CD4-positive, alpha-beta T cell treated with Interleukin-1 beta for 1 hour (primary cell): ENCODE measurements around the gene SNX25.
"Not testable (repeated sequence)": the region's sequence is repeated elsewhere in the genome, so short reads cannot be mapped to it uniquely, and the experiment has no call there.

ENCODE experiments used
- DNase-seq, 2 donors: peaks; one replicate each; pipeline ENCODE4 v3.0.0-alpha.2; 2020 to 2022

The SNX25 gene

DNA sequence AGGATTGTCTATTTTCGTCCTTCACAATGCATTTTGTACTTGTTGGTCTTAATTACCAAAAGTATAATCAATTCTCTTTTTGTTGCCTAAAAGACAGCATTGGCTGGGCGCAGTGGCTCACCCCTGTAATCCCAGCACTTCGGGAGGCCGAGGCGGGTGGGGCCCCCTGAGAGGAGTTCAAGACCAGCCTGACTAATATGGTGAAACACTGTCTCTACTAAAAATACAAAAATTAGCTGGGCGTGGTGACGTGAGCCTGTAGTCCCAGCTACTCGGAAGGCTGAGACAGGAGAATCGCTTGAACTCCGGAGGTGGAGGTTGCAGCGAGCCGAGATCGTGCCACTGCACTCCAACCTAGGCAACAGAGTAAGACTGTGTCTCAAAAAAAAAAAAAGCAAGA, 4.3 kb upstream of the SNX25 start:
- DNase-seq: not testable (repeated sequence)

DNA sequence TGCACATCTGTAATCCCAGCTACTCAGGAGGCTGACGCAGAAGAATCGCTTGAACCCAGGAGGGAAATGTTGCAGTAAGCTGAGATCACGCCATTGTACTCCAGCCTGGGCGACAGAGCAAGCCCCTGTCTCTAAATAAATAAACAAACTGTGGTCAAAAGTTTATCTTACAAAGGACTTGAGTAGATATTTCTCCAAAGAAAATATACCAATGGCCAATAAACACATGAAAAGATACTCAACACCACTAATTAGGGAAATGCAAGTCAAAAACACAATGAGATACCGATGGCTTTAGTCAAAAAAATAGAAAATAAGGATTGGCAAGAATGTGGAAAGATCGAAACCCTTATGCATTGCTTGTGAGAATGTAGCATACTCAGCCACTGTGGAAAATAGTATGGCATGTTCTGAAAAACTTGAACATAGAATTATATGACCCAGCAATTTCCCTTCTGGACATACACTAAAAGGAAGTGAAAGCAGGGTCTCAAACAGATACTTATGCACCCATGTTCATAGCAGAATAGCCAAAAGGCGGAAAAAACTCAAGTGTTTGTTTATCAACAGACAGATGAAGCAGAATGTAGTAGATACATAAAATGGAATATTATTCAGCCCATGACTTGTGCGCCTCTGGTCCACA, 3.6 kb upstream of the SNX25 start:
- no peak for DNase-seq

DNA sequence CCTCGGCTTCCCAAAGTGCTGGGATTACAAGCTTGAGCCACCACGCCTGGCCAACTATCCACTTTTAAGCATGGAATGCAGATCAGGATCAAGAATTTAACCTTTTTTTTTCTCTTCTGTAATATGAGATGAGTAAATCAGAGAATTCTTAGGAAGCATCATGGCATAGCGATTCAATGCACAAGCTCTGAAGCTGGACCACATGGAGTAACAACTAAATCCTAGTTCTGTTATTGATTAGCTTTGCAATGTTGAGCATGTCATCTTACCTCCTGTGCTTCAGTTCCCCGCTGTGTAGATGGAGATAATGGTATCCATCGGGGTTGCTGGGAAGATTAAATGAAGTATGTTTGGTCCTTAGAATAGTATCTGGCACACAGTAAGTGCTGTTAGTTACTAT, 1.9 kb upstream of the SNX25 start:
- no peak for DNase-seq

DNA sequence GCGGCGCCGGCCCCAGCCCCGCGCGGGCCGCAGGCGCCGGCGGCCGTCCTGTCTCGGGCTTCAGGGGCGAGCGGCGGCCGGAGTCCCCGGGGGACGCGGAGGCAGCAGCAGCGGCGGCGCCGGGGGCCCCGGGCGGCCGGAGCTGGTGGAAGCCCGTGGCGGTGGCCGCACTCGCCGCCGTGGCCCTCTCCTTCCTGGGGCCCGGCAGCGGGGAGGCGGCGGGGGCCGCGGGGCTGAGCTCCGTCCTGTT, 379 bp downstream of the SNX25 start:
- not testable (repeated sequence) for DNase-seq

DNA sequence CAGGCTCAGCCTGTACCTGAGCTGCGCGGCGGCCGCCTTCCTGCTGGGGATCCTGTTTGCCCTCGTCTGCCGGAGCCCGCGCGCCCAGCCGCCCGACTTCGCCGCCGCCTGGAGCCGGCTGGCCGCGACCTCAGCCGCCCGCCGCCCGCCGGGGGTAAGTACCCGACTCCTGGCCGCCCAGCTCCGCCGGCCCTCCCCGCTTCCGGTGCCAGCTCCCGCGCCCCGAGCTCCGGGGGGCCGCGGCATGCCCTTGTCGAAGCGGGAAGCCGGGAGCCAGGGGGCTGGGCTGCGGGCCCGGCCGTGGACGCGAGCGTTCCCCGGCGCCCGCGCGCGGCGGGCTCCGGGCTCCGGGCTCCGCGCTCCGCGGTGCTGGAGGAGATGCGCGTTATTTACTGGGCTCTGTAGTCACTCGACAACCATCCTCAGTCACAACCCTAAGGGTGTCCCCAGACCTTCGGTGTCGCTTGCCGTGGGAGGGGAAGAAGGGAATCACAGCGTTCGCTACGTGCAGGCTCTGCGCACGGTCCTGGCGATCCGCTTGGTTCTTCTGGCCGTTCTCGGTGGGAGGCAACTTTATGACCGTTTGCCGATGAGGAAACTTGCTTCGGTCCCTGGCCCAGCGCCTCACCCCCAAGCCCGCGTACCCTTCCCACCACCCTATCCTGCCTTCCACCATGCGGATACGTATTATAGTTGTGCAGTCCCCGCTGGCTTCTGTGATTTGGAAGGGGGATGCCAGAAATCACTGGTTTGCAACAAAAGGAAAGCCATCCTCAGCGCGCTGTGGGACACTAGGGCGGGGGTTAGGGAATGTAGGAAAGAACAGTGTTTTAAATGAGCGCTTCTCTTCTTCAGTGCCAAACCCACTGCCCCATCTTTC, 944 bp downstream of the SNX25 start:
- peak; percentile 39 to 43 for DNase-seq

DNA sequence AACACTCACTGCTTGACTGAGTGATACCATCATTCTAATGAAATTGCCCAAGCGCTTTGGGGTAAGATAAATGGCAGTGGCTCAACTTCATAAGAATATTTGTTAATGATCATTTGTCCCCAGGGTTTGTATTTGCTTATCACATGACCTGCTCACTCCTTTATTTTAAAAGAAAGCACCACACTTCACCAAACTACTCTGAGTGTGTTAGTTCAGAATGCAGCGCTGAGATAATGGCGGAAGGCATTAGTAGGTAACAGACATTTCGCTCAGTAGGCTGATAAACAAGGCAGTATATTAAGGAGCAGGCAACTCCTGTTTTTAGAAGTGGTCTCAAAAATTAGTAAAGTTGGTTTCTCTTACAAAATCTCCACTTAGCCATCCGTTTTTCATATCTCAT, 1.6 kb downstream of the SNX25 start:
- DNase-seq: no peak

DNA sequence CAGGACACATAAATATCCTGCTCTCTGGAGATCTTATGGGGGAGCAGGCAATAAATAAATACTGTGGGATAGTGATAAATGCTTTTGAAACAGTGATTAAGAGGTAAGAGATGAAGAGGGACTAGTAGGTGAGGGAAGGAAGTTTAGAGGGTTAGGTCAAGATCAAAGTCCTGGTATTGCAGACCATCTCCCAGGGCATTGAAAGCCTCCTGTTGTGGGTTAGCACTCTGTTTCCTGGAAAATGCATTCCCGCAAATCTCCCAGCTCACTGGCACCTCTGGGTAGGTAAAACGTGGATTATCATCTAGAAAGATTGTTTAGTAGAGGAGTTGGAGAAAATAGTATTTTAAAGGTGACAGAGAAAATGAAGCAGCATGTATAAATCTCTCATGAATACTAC, 2.2 kb downstream of the SNX25 start:
- DNase-seq: no peak

DNA sequence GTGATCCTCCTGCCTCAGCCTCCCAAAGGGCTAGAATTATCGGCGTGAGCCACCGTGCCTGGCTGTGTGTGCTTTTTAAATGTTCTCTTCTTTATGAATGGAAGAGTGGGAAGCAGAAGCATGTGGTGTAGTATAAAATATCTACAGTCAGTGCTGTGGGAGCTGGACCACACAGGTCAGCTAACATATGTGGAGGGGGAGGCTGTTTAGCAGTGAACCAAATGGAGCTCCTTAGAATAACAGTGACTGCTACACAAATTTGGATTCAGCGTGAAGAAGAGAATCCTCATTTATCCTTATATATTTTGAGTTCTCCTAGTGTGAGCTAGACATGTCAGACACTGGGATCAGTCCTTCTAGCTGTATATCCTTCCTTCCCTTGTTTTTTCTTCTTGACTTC, 3.2 kb downstream of the SNX25 start:
- DNase-seq: no peak

DNA sequence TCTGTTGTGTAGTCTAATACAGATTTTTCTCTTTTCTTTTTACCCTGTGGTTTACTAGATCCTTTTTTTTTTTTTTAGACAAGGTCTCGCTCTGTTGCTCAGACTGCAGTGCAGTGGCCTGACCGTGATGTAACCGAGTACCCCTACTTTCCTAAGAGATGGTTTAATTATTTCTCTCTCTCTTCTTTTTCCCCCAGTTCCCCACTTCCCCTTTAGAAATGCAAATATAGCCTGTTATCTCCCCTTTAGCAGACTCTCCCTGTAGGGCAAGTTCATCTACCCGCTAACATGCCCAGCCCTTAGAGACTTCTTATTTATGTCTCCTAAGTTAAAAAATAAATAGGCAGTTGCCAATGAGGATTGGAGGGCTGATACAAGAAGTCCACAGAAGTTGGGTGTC, 4.5 kb downstream of the SNX25 start:
- peak in 1 of 2 donors; percentile 35 for DNase-seq

DNA sequence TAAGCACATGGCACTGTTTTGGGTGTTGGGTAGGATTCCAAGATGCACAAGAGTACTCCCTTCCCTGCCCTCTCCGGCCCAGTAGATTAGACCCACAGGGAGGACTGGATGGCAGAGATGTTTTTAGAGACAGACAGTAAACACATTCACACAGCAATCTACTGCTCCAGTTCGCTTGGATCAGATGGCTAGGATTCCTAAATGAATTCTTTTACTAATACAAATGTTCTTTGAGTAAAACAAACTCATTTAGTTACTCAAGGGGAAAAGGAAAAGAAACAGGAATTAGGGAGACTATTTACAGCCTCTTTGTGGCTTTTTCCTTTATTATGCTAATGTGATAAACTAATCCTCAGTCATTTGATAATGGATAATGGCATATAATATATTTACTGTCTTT, 5.9 kb downstream of the SNX25 start:
- no peak for DNase-seq

DNA sequence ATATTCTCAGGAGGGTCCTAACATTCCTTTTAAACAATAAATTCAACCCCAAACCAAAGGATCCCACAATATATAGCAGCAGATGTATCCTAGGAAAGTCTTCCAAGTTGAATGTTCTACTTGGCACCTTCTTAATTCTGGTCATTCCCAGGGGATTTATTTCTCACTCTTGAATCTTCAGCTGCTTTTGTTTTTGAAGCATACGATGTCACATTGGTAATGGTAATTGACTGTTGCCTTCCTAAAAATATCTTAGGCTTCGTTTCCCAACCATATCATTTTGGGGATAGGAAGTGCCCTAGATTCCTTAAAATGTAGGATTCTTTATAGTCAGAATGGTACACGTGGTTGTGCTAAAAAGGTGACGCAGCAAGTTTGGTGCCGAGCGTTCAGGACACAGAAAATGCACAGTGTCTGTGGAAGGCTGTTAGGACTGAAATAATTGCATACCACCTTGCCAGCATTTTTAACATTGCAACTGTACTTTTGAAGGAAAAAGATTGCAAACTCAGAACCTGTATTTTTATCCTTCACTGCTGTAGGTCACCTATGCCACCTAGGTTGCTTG, 8.1 kb downstream of the SNX25 start:
- DNase-seq: no peak

DNA sequence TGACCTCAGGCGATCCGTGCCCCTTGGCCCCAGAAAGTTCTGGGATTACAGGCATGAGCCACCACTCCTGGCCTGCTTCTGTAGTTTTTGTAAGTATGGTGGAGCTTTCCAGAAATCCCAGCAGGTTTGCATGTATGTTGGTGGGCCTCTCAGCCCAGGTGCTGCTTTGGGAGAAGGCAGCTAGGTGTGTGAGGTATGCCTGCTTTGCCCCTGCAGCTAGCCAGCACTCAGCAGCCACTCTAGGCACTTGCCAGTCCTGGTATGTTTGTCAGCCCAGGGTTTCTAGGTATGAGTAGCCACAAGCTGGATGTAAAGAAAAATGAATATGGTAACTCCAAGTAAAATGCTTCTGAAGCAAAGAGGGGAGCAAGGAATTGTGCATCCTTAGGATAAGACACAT, 8.9 kb downstream of the SNX25 start:
- no peak for DNase-seq

DNA sequence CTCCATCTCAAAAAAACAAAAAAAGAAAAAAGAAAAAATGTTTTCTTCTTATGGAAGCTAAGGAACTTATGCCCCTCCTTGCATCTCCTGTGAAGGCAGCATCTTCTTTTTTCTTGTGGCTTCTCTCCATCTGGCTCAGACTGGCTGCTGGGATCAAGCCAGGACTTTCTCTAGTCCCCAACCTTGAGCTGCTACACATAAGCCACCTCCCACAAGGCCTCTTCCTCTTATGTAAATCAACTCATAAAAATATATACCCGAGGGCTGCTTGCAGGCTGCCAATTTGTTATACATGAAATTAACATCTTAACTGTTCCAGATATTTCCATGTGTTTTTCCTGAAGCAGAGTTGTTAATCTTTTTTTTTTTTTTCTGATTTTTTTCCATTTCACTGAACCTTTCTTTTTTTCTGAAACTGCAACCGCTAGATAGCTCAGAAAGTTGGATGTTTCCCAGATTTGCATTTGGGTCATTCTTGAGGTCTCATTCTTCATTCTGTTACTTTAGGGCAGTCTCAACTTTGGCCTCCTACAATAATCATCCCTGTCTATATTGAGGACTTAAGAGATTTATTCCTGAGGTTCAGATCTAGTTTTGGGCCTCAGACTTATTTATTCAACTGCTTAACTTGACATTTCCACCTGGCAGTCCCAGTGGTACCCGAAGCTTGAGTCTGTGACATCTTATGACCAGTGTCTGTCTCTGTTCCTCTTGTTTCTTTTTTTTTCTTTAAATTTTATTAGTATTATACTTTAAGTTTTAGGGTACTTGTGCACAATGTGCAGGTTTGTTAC, 10.3 kb downstream of the SNX25 start:
- DNase-seq: no peak

DNA sequence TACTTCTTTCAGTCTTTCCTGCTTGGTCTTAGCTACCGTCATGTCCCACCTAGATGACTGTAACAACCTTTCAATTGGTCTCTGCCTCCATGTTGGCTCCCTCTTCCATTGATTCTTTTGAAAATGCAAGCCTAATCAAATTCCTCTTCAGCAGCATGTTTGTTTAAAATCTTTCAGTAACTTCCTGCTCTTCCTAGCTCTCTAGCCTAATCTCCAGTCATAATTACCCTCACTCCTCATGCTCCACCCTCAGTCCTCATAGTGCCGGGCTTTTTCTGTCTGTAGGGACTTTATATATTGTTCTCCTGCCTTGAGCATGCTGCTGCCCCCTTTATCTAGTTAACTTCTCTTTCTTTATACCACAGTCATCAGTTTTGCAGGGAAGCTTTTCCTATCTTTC, 12.1 kb downstream of the SNX25 start:
- no peak for DNase-seq

DNA sequence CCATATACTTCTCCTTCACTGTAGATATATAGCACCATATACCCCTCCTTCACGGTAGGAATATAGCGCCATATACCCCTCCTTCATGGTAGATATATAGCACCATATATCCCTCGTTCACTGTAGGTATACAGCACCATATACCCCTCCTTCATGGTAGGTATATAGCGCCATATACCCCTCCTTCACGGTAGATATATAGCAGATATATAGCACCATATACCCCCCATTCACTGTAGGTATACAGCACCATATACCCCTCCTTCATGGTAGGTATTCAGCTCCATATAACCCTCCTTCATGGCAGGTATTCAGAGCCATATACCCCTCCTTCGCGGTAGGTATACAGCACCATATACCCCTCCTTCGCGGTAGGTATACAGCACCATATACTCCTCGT, 12.5 kb downstream of the SNX25 start:
- DNase-seq: no peak

DNA sequence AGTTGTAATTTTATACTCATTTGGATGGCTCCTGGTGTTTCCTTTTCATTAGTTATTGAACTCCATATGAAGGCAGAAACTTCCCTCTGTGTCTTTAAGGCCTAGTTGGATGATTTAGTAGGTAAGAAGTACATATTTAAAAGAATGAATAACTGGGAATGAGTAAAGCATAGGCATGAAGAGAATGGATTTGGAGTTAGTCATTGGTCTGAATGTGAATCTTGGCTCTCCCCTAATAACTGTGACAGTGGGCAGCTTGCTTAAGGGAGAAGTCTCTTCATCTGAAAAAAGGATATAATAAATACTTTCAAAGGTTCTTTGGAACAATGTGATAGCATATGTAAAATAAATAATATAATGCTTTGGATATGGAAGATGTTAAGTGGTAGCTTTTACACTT, 13.2 kb downstream of the SNX25 start:
- DNase-seq: no peak

DNA sequence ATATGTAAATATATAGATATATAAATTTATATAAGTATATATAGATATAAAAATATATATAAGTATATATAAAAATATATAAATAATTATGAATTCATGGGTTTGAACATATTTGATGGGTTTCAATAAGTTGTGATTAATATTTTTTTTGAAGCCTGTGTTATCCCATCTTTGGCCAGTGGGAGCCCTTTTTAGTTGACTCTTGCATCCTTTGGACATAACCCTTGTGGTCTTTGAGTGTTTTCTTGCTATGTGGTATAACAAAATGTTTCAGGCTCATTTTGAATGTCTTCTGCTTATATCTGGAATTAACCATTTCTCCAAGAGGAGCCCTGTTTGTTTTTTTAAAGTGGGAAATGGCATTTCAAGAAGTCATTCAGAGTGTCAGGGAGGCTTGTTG, 15.2 kb downstream of the SNX25 start:
- no peak for DNase-seq

DNA sequence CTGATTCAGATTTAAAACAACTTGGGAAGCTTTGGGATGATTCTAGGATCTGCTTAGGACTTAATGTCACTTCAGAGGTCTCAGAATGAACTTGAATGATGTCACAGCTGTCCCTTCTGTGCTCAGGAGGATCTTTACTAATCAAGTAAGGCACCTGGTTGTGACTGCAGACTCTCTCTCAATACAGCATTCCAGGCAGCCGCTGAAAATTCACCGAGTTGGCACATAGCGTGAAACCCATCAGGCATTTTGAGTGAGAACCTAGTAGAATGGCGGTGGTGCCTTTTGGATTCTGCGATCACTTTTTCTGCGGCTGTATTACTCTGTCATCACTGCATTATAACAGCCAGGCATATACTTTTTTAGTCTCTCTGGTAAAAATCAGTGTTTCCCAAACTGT, 16.5 kb downstream of the SNX25 start:
- no peak for DNase-seq

DNA sequence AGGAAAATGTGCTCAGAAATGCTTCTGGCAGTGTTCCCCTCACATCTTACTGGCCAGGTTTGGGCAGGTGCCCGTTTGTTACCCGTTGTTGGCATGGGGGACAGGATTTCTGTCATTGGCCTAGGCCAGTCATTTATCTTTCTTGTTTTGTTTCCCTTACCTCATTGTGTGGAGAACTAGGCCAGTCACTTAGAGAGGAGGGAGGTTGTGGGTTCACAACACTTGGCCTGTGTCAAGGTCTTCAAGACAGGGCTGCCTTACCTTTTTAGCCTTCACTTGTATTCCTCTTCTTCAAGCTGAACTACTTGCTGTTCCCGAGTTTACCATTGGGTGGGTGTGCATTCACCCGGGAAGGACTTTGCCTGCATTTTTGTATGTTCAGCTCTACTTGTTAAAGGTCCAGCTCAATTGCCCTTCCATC, 17.7 kb downstream of the SNX25 start:
- DNase-seq: no peak

DNA sequence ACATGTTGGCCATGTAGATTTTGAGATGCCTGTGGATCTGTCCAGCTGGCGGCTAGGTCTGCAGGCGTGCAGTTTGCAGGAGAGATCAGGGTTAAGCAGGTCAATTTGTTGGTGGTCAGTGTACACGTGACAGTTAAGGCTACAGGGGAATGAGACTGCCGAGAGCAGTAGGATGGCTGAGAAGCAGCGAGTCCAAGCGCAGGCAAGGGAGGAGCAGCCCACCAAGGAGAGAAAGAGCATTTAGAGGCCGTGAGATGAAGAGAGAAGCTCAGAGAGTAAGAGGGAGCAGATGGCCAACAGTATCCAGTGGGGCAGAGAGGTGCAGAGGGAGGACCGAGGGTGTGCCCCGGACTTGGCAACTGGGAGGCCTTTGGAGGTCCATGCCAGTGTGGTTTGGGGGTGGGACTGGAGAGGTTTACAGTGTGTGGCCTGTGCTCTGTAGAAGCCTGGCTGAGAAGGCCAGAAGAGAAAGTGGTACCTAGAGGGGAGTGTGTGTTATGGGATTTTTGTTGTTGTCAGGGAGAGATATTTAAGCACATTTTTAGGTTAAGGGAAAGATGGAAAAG, 18.4 kb downstream of the SNX25 start:
- no peak for DNase-seq

DNA sequence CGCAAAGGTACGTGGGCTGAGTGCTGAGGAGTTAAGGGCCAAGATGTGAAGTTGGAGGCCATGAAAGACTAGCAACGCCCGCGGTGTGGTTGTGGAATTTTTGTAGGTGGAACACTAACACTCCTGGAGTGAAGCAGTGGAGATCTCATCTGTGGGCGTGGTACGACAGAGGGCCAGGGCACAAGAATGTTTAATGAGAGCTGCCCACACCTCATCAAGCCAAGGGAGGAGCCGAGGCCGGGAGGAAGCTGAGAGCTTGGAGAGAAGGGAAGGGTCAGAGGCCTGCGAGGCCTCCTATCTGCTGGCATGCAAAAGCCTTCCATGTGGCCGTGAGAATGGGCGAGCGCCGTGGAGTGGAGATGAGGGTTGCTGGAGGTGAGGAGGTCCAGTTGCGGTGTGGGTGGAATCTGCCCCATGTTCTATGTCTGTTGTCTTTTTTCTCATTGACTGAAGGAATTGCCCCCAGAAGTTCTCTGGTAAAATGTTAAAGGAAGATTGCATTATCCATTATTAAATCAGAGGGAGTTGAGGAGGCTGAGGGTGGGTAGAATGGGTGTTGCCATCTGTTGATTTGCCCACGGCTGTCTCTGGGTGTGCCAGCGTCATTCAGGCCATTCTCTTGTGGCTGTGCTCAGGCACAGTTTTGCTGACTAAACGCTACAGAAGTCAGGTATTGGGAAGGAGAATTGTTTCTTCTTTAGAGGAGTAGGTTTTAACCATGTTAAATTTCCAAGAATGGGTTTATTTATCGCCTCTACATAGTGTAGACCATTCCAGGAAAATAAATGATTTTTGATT, 19.8 kb downstream of the SNX25 start:
- DNase-seq: no peak

DNA sequence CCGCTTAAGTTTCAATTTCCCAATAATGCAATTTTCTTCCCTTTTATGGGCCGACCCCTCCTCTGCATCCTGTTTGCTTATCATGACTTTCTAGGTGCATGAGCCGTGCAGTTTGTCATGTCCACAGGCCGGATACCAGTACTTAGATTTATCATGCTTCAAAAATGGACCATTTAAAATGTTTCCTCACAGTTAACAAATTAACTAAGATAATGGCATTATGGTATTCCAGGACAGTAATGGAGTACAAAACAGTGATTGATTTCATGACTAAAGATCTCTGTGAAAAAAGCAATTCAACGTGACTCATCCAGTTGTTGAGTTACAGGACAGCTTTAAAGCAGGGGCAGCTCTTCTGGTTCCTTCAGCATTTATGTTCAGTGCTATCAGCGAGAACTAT, 23.0 kb downstream of the SNX25 start:
- no peak for DNase-seq
